Effector memory CD8-positive, alpha-beta T cell (primary cell): ENCODE measurements around the gene OXCT2.
A peak's percentile ranks its signal among the peaks of the same experiment; 100 is the strongest.

Source experiments
- ATAC-seq: fragments of 150-1000 bp; cut with Tn5 transposase; replicated peaks from 2 replicates; pipeline ENCODE4 v1.10.0; 2021; ENCODE audit warnings: mild to moderate bottlenecking, moderate library complexity
- DNase-seq, 3 experiments: peaks; one replicate each; pipeline ENCODE4 v3.0.0; 2021
- H3K27ac Mint-ChIP-seq, 2 donors: one replicate each; pipeline ENCODE4 v1.8.0; 2022; ENCODE audit warnings: mild to moderate bottlenecking in 2 of 2, mixed read lengths in 2 of 2, moderate library complexity in 2 of 2
- H3K27me3 Mint-ChIP-seq, 2 donors: one replicate each; pipeline ENCODE4 v1.8.0; 2022; ENCODE audit warnings: mixed read lengths in 2 of 2
- H3K36me3 Mint-ChIP-seq: one replicate; pipeline ENCODE4 v1.8.0; 2022; ENCODE audit warnings: mild to moderate bottlenecking, moderate library complexity, mixed read lengths; ENCODE audit not compliant: insufficient read depth
- H3K4me1 Mint-ChIP-seq, 2 donors: one replicate each; pipeline ENCODE4 v1.8.0; 2022; ENCODE audit warnings: low read depth in 2 of 2, mixed read lengths in 2 of 2
- H3K4me3 Mint-ChIP-seq, 2 donors: one replicate each; pipeline ENCODE4 v1.8.0; 2022; ENCODE audit warnings: mild to moderate bottlenecking in 2 of 2, mixed read lengths in 2 of 2, moderate library complexity in 2 of 2
- H3K9me3 Mint-ChIP-seq, 2 donors: one replicate each; pipeline ENCODE4 v1.8.0; 2022; ENCODE audit warnings: mixed read lengths in 2 of 2

OXCT2 gene

GRCh38 chr1:39754026-39754570 lies 17.1 kb downstream of the OXCT2 start:
- Mint-ChIP-seq H3K9me3 (no peaks in the 10 kb centered on the region), H3K4me3 (no peak overlapping the region), H3K27me3 (no peaks in the 10 kb centered on the region), H3K27ac (no peak overlapping the region), H3K36me3 (peaks cover 71% of the 10 kb centered on the region), H3K4me1 (peaks cover 0 to 7% of the 10 kb centered on the region in 2 donors)
- no peak for DNase-seq
- no peak for ATAC-seq

GRCh38 chr1:39753132-39754025 lies 17.8 kb downstream of the OXCT2 start:
- Mint-ChIP-seq H3K4me3 (no peak overlapping the region), H3K27me3 (no peaks in the 10 kb centered on the region), H3K9me3 (no peaks in the 10 kb centered on the region), H3K4me1 (peaks cover 0 to 7% of the 10 kb centered on the region in 2 donors), H3K27ac (no peak overlapping the region), H3K36me3 (peaks cover 79% of the 10 kb centered on the region)
- ATAC-seq (no peak), DNase-seq (no peak)

- no peak for DNase-seq
- Mint-ChIP-seq H3K4me3 (no peak overlapping the region), H3K9me3 (no peaks in the 10 kb centered on the region), H3K4me1 (peaks cover 0 to 7% of the 10 kb centered on the region in 2 donors), H3K27me3 (no peaks in the 10 kb centered on the region), H3K36me3 (peaks cover 85% of the 10 kb centered on the region), H3K27ac (no peak overlapping the region)
- ATAC-seq: no peak
Measured at GRCh38 chr1:39752703-39753102, 18.4 kb downstream of the OXCT2 start.

- H3K4me1 Mint-ChIP-seq: peaks cover 0 to 11% of the 10 kb centered on the region in 2 donors
- DNase-seq (no peak), ATAC-seq (no peak)
- H3K27me3 Mint-ChIP-seq: no peaks in the 10 kb centered on the region
- H3K27ac Mint-ChIP-seq: no peak overlapping the region
- H3K9me3 Mint-ChIP-seq: no peaks in the 10 kb centered on the region
- H3K4me3 Mint-ChIP-seq: no peak overlapping the region
- peaks cover 92% of the 10 kb centered on the region for H3K36me3 Mint-ChIP-seq
Measured at GRCh38 chr1:39751595-39751994, 19.6 kb downstream of the OXCT2 start.

- H3K27me3 Mint-ChIP-seq: no peaks in the 10 kb centered on the region
- H3K9me3 Mint-ChIP-seq: no peaks in the 10 kb centered on the region
- ATAC-seq (no peak), DNase-seq (no peak)
- no peak overlapping the region for H3K27ac Mint-ChIP-seq
- peaks cover 9 to 10% of the 10 kb centered on the region in 2 donors for H3K4me1 Mint-ChIP-seq
- peaks cover 84% of the 10 kb centered on the region for H3K36me3 Mint-ChIP-seq
- no peak overlapping the region for H3K4me3 Mint-ChIP-seq
Measured at GRCh38 chr1:39745016-39745670, 26.0 kb downstream of the OXCT2 start.

- H3K9me3 Mint-ChIP-seq: peaks cover 1 to 7% of the 10 kb centered on the region in 2 donors
- H3K4me1 Mint-ChIP-seq: peaks cover 28 to 35% of the 10 kb centered on the region in 2 donors
- peaks cover 36% of the 10 kb centered on the region for H3K36me3 Mint-ChIP-seq
- peaks cover 15 to 30% of the 10 kb centered on the region in 2 donors for H3K27me3 Mint-ChIP-seq
- peak within 1 kb of the TSS; percentile 90 to 94 for H3K4me3 Mint-ChIP-seq
- peak; percentile 74 to 80 (median 79) for DNase-seq
- peak within 1 kb of the TSS; percentile 93 to 98 for H3K27ac Mint-ChIP-seq
- peak; percentile 96 for ATAC-seq
Measured at GRCh38 chr1:39738622-39739366, 32.4 kb downstream of the OXCT2 start, which contains the start of gene PPIE. Gene PPIE, plus strand, starts transcription at chr1:39738882. Its CDS starts 19 bp downstream, at chr1:39738901.

- DNase-seq: no peak
- Mint-ChIP-seq H3K4me3 (peak overlapping the region; percentile 90 to 94), H3K27me3 (peaks cover 25 to 41% of the 10 kb centered on the region in 2 donors), H3K36me3 (peaks cover 28% of the 10 kb centered on the region), H3K4me1 (peaks cover 28 to 35% of the 10 kb centered on the region in 2 donors), H3K27ac (peak overlapping the region; percentile 46 to 98), H3K9me3 (peaks cover 1 to 7% of the 10 kb centered on the region in 2 donors)
- no peak for ATAC-seq
Measured at GRCh38 chr1:39737546-39738169, 33.5 kb downstream of the OXCT2 start.

GRCh38 chr1:39735731-39736130 lies 35.4 kb downstream of the OXCT2 start:
- H3K36me3 Mint-ChIP-seq: peaks cover 10% of the 10 kb centered on the region
- H3K9me3 Mint-ChIP-seq: peaks cover 1 to 7% of the 10 kb centered on the region in 2 donors
- ATAC-seq: no peak
- no peak overlapping the region for H3K27ac Mint-ChIP-seq
- DNase-seq: no peak
- H3K4me1 Mint-ChIP-seq: peaks cover 24 to 31% of the 10 kb centered on the region in 2 donors
- H3K4me3 Mint-ChIP-seq: no peak overlapping the region
- H3K27me3 Mint-ChIP-seq: peaks cover 32 to 47% of the 10 kb centered on the region in 2 donors

GRCh38 chr1:39733161-39733560 lies 38.0 kb downstream of the OXCT2 start:
- no peak for ATAC-seq
- peaks cover 1 to 7% of the 10 kb centered on the region in 2 donors for H3K9me3 Mint-ChIP-seq
- DNase-seq: no peak
- peaks cover 7 to 15% of the 10 kb centered on the region in 2 donors for H3K4me1 Mint-ChIP-seq
- peaks cover 55 to 72% of the 10 kb centered on the region in 2 donors for H3K27me3 Mint-ChIP-seq
- H3K36me3 Mint-ChIP-seq: no peaks in the 10 kb centered on the region
- no peak overlapping the region for H3K4me3 Mint-ChIP-seq
- H3K27ac Mint-ChIP-seq: no peak overlapping the region

GRCh38 chr1:39732730-39733129 lies 38.4 kb downstream of the OXCT2 start:
- Mint-ChIP-seq H3K4me3 (no peak overlapping the region), H3K36me3 (no peaks in the 10 kb centered on the region), H3K9me3 (peaks cover 1 to 7% of the 10 kb centered on the region in 2 donors), H3K27me3 (peaks cover 59 to 77% of the 10 kb centered on the region in 2 donors), H3K27ac (no peak overlapping the region), H3K4me1 (peaks cover 7 to 12% of the 10 kb centered on the region in 2 donors)
- DNase-seq (no peak), ATAC-seq (no peak)

- Mint-ChIP-seq H3K4me3 (no peak overlapping the region), H3K4me1 (peaks cover 0 to 7% of the 10 kb centered on the region in 2 donors), H3K36me3 (no peaks in the 10 kb centered on the region), H3K9me3 (no peaks in the 10 kb centered on the region), H3K27me3 (peaks cover 59 to 86% of the 10 kb centered on the region in 2 donors), H3K27ac (no peak overlapping the region)
- ATAC-seq (no peak), DNase-seq (no peak)
Measured at GRCh38 chr1:39729842-39730241, 41.3 kb downstream of the OXCT2 start.

- H3K36me3 Mint-ChIP-seq: no peaks in the 10 kb centered on the region
Measured at GRCh38 chr1:39729030-39729429, 42.1 kb downstream of the OXCT2 start.

More at GRCh38 chr1:39729030-39729429, 42.1 kb downstream of the OXCT2 start:
- Mint-ChIP-seq H3K27ac (no peak overlapping the region), H3K4me3 (no peak overlapping the region), H3K4me1 (peaks cover 0 to 7% of the 10 kb centered on the region in 2 donors), H3K9me3 (no peaks in the 10 kb centered on the region), H3K27me3 (peaks cover 60 to 86% of the 10 kb centered on the region in 2 donors)
- DNase-seq (no peak), ATAC-seq (no peak)
